GM23338 (cell line): ENCODE measurements around the gene KRT33B. TPM values are rescaled to one million over a fixed set of nuclear protein-coding genes. Genes with fewer than 3 reads are reported as not detected.

Experiments used
- ATAC-seq: fragments of 200-7000 bp; cut with Tn5 transposase; 3 replicates; pipeline ENCODE4 v1.9.1; 2020
- DNase-seq: peaks from one replicate; pipeline ENCODE4 v3.0.0-alpha.2; 2015; ENCODE audit warnings: low spot score
- H2AFZ ChIP-seq: fragments of 200-600 bp; sonication (generic); 2 replicates; pipeline ENCODE4 v1.8.0; 2016; ENCODE audit warnings: antibody characterized with exemption, mild to moderate bottlenecking, moderate library complexity
- H3F3A ChIP-seq: fragments of 200-600 bp; sonication (generic); replicated peaks from 2 replicates; pipeline ENCODE4 v1.8.0; 2017; ENCODE audit warnings: antibody characterized with exemption, mixed run types, low read depth
- H3K27ac ChIP-seq: fragments of 200-600 bp; sonication (generic); 2 replicates; pipeline ENCODE4 v1.6.1; 2016; ENCODE audit warnings: low read depth
- H3K27me3 ChIP-seq: fragments of 200-600 bp; sonication (generic); 2 replicates; pipeline ENCODE4 v1.8.0; 2016; ENCODE audit warnings: mild to moderate bottlenecking, mixed run types, moderate library complexity; ENCODE audit not compliant: insufficient read depth
- H3K36me3 ChIP-seq: fragments of 200-600 bp; sonication (generic); 2 replicates; pipeline ENCODE4 v1.8.0; 2016; ENCODE audit warnings: mild to moderate bottlenecking; ENCODE audit not compliant: insufficient read depth
- H3K4me1 ChIP-seq: fragments of 200-600 bp; sonication (generic); 2 replicates; pipeline ENCODE4 v1.8.0; 2016; ENCODE audit warnings: mild to moderate bottlenecking, moderate library complexity; ENCODE audit not compliant: insufficient read depth
- H3K4me2 ChIP-seq: fragments of 200-600 bp; sonication (generic); 2 replicates; pipeline ENCODE4 v1.7.1; 2017; ENCODE audit warnings: mixed run types
- H3K4me3 ChIP-seq: fragments of 200-600 bp; sonication (generic); 2 replicates; pipeline ENCODE4 v1.6.1; 2016; ENCODE audit warnings: mixed run types
- H3K79me2 ChIP-seq: fragments of 200-600 bp; sonication (generic); replicated peaks from 2 replicates; pipeline ENCODE4 v1.8.0; 2017; ENCODE audit warnings: mild to moderate bottlenecking; ENCODE audit not compliant: insufficient read depth
- H3K9me2 ChIP-seq: fragments of 200-600 bp; sonication (generic); 2 replicates; pipeline ENCODE4 v1.8.0; 2017; ENCODE audit not compliant: insufficient read depth
- H4K20me1 ChIP-seq: fragments of 200-600 bp; sonication (generic); replicated peaks from 2 replicates; pipeline ENCODE4 v1.8.0; 2017; ENCODE audit warnings: mild to moderate bottlenecking; ENCODE audit not compliant: insufficient read depth
- H3K27ac Mint-ChIP-seq: 2 replicates; pipeline ENCODE4 v1.8.0; 2020; ENCODE audit warnings: inconsistent platforms, mild to moderate bottlenecking, moderate library complexity, mixed read lengths
- H3K27me3 Mint-ChIP-seq: 3 replicates; pipeline ENCODE4 v1.8.0; 2022; ENCODE audit warnings: low read depth, mild to moderate bottlenecking, moderate library complexity, mixed read lengths, inconsistent platforms; ENCODE audit not compliant: insufficient read depth, poor library complexity
- H3K36me3 Mint-ChIP-seq: 3 replicates; pipeline ENCODE4 v1.8.0; 2021; ENCODE audit warnings: low read depth, mild to moderate bottlenecking, inconsistent platforms, moderate library complexity, mixed read lengths
- H3K4me1 Mint-ChIP-seq: 3 replicates; pipeline ENCODE4 v1.8.0; 2020; ENCODE audit warnings: mild to moderate bottlenecking, inconsistent platforms, mixed read lengths
- H3K4me3 Mint-ChIP-seq: 3 replicates; pipeline ENCODE4 v1.8.0; 2021; ENCODE audit warnings: moderate library complexity, mild to moderate bottlenecking, inconsistent platforms, mixed read lengths
- H3K9me3 Mint-ChIP-seq: 3 replicates; pipeline ENCODE4 v1.8.0; 2020; ENCODE audit warnings: moderate library complexity, mild to moderate bottlenecking, inconsistent platforms, mixed read lengths
- EZH2 ChIP-seq: fragments of 200-600 bp; sonication (generic); IDR thresholded peaks from one replicate; pipeline ENCODE4 v1.8.0; 2017; ENCODE audit warnings: antibody characterized with exemption, mild to moderate bottlenecking, low read depth; ENCODE audit not compliant: unreplicated experiment
- JUNB ChIP-seq: IDR thresholded peaks from one replicate; pipeline ENCODE4 v1.6.1; 2016; ENCODE audit warnings: antibody characterized with exemption; ENCODE audit not compliant: unreplicated experiment
- NANOG ChIP-seq: IDR thresholded peaks from 2 replicates; pipeline ENCODE4 v1.6.1; 2016; ENCODE audit warnings: antibody characterized with exemption, borderline replicate concordance
- POLR2AphosphoS5 ChIP-seq: IDR thresholded peaks from 2 replicates; pipeline ENCODE4 v1.6.1; 2016; ENCODE audit warnings: antibody characterized with exemption, low read depth
- STAT1 ChIP-seq: IDR thresholded peaks from one replicate; pipeline ENCODE4 v1.6.1; 2016; ENCODE audit warnings: antibody characterized with exemption; ENCODE audit not compliant: unreplicated experiment
- ZNF331 ChIP-seq: fragments of 250-450 bp; sonication (Bioruptor Pico); IDR thresholded peaks from 2 replicates; pipeline ENCODE4 v1.5.0; 2020; ENCODE audit warnings: low read depth, mild to moderate bottlenecking, moderate library complexity
- polyA plus RNA-seq: library from polyadenylated mRNA; unstranded; fragments of >200 nt; fragmentation: Nextera tagmentation; extraction: Ambion mirVana; gene quantifications from 2 replicates; pipeline ENCODE4 v1.2.1, GENCODE V29; 2016
- total RNA-seq: library from RNA; depleted of rRNA; stranded (reverse); fragments of >200 nt; shearing (Covaris generic); gene quantifications from 2 replicates; pipeline ENCODE4 v1.2.3, GENCODE V29; 2014
- TF ChIP-seq, protein P1 (sequence below): fragments of 250-450 bp; sonication (Bioruptor Pico); IDR thresholded peaks from 2 replicates; pipeline ENCODE4 v1.5.0; 2020; ENCODE audit warnings: mild to moderate bottlenecking, moderate library complexity
- TF ChIP-seq, protein P2 (sequence below): IDR thresholded peaks from 2 replicates; pipeline ENCODE4 v1.6.1; 2016; ENCODE audit warnings: antibody characterized with exemption

The KRT33B gene
- total and polyA plus RNA-seq, 2 experiments from 2014 or later = not detected

DNA sequence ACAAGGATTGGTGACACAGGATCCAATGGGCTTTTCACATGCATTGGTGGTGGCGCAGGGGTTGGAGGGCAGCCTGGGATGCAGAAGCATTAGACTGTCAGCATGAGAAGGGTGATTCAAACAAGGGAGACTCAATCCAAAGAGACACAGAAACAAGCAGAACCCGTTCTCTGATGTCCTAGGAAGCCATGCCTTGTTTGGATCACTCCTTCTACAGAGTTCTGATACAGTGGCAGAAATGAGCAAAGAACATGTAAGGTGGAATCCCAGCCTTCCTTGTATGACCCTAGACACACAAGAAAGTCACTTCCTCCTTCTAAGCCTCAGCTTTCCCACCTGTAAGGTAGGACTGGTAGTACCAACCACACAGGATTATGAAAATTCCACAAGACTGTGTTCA, 5.7 kb downstream of the KRT33B start (continued):
- TF ChIP-seq, protein P1, sequence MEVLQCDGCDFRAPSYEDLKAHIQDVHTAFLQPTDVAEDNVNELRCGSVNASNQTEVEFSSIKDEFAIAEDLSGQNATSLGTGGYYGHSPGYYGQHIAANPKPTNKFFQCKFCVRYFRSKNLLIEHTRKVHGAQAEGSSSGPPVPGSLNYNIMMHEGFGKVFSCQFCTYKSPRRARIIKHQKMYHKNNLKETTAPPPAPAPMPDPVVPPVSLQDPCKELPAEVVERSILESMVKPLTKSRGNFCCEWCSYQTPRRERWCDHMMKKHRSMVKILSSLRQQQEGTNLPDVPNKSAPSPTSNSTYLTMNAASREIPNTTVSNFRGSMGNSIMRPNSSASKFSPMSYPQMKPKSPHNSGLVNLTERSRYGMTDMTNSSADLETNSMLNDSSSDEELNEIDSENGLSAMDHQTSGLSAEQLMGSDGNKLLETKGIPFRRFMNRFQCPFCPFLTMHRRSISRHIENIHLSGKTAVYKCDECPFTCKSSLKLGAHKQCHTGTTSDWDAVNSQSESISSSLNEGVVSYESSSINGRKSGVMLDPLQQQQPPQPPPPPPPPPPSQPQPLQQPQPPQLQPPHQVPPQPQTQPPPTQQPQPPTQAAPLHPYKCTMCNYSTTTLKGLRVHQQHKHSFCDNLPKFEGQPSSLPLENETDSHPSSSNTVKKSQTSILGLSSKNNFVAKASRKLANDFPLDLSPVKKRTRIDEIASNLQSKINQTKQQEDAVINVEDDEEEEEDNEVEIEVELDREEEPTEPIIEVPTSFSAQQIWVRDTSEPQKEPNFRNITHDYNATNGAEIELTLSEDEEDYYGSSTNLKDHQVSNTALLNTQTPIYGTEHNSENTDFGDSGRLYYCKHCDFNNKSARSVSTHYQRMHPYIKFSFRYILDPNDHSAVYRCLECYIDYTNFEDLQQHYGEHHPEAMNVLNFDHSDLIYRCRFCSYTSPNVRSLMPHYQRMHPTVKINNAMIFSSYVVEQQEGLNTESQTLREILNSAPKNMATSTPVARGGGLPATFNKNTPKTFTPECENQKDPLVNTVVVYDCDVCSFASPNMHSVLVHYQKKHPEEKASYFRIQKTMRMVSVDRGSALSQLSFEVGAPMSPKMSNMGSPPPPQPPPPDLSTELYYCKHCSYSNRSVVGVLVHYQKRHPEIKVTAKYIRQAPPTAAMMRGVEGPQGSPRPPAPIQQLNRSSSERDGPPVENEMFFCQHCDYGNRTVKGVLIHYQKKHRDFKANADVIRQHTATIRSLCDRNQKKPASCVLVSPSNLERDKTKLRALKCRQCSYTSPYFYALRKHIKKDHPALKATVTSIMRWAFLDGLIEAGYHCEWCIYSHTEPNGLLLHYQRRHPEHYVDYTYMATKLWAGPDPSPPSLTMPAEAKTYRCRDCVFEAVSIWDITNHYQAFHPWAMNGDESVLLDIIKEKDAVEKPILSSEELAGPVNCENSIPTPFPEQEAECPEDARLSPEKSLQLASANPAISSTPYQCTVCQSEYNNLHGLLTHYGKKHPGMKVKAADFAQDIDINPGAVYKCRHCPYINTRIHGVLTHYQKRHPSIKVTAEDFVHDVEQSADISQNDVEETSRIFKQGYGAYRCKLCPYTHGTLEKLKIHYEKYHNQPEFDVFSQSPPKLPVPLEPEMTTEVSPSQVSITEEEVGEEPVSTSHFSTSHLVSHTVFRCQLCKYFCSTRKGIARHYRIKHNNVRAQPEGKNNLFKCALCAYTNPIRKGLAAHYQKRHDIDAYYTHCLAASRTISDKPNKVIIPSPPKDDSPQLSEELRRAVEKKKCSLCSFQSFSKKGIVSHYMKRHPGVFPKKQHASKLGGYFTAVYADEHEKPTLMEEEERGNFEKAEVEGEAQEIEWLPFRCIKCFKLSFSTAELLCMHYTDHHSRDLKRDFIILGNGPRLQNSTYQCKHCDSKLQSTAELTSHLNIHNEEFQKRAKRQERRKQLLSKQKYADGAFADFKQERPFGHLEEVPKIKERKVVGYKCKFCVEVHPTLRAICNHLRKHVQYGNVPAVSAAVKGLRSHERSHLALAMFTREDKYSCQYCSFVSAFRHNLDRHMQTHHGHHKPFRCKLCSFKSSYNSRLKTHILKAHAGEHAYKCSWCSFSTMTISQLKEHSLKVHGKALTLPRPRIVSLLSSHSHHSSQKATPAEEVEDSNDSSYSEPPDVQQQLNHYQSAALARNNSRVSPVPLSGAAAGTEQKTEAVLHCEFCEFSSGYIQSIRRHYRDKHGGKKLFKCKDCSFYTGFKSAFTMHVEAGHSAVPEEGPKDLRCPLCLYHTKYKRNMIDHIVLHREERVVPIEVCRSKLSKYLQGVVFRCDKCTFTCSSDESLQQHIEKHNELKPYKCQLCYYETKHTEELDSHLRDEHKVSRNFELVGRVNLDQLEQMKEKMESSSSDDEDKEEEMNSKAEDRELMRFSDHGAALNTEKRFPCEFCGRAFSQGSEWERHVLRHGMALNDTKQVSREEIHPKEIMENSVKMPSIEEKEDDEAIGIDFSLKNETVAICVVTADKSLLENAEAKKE (CRISPR knock-in tag) = no peak

DNA sequence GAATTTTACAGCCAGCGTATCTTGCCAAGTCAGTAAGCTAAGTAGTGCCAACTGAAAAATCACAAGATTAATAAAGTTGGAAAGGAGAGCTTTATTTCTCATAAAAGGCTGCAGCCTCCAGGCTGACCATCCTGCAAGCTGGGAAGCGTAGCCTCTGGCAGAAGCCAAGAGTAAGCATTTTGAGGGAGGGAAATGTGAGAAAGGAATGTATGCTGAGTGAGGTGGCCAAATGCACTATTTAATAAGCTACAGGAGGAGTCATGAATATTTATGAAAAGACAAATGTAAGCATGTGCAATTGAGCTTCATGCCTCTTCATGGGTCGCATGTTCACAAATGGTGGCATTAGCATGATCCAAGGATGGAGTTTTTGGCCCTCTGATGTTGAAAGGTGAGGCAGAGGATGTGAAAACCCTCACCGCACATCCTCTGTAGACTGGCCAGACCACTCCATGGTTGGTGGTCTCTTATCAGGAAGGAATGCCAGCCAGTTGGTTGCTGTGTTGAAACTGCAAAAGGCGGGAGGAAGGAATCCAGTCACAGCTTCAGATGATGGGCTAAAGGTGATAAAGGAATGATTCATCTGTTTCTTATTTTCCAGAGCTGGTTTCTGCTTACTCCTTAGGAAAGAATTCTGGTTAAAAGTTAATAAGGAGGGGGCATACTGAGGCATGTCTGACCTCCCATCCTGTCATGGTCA, 9.2 kb downstream of the KRT33B start:
- H3K4me2 ChIP-seq = no peak overlapping the region
- H3K4me3 ChIP-seq = no peak overlapping the region
- H3K4me1 Mint-ChIP-seq = no peaks in the 10 kb centered on the region
- no peaks in the 10 kb centered on the region for H3K79me2 ChIP-seq
- H2AFZ ChIP-seq = no peak overlapping the region
- ATAC-seq (no peak), DNase-seq (no peak)
- H3K4me3 Mint-ChIP-seq = no peak overlapping the region
- H3F3A ChIP-seq = no peaks in the 10 kb centered on the region
- no peak overlapping the region for H3K27ac ChIP-seq
- H3K9me2 ChIP-seq = no peaks in the 10 kb centered on the region; the same call in 1 of the 2 replicates
- H3K27me3 Mint-ChIP-seq = peaks cover 4% of the 10 kb centered on the region
- TF ChIP-seq EZH2 (no peak), JUNB (no peak)
- H3K4me1 ChIP-seq = no peaks in the 10 kb centered on the region
- no peaks in the 10 kb centered on the region for H3K36me3 ChIP-seq
- H3K9me3 Mint-ChIP-seq = peaks cover 9% of the 10 kb centered on the region; the same call in 1 of the 3 replicates
- H4K20me1 ChIP-seq = no peaks in the 10 kb centered on the region
- H3K36me3 Mint-ChIP-seq = no peaks in the 10 kb centered on the region
- no peaks in the 10 kb centered on the region for H3K27me3 ChIP-seq
- no peak overlapping the region for H3K27ac Mint-ChIP-seq

DNA sequence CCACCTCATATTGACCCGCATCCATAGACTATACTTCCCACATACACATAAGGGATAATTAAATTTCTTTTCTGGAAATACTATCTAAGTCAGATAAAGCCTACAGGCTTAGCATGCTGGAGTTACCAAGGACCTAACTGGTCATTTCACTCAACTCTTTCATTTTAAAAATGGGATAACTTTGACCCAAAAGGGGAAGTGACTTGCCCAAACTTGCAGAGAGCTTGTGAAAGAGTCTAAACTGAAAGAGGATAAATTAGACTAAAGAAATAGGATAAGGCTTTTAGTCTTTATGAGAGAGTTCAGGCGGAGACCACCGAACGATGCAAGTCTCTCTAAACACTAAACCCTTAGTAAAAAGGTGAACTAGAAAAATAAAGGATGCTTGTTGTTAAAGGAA, 15.1 kb downstream of the KRT33B start:
- no peak for ATAC-seq
- DNase-seq = no peak
- no peaks in the 10 kb centered on the region for H3F3A ChIP-seq
- H3K4me1 ChIP-seq = no peaks in the 10 kb centered on the region
- Mint-ChIP-seq H3K9me3 (no peaks in the 10 kb centered on the region), H3K27me3 (peaks cover 3% of the 10 kb centered on the region), H3K27ac (no peak overlapping the region), H3K36me3 (no peaks in the 10 kb centered on the region), H3K4me1 (no peaks in the 10 kb centered on the region), H3K4me3 (no peak overlapping the region)
- no peaks in the 10 kb centered on the region for H3K27me3 ChIP-seq
- H3K27ac ChIP-seq = no peak overlapping the region
- peaks cover 6% of the 10 kb centered on the region; the same call in 1 of the 2 replicates for H3K9me2 ChIP-seq
- H3K36me3 ChIP-seq = no peaks in the 10 kb centered on the region
- H3K4me3 ChIP-seq = no peak overlapping the region
- H2AFZ ChIP-seq = no peak overlapping the region
- H4K20me1 ChIP-seq = no peaks in the 10 kb centered on the region
- no peak overlapping the region for H3K4me2 ChIP-seq
- no peaks in the 10 kb centered on the region for H3K79me2 ChIP-seq
- TF ChIP-seq ZNF331 (CRISPR knock-in tag) (no peak), STAT1 (no peak), NANOG (no peak), POLR2AphosphoS5 (no peak), EZH2 (no peak)
- TF ChIP-seq, protein P2, sequence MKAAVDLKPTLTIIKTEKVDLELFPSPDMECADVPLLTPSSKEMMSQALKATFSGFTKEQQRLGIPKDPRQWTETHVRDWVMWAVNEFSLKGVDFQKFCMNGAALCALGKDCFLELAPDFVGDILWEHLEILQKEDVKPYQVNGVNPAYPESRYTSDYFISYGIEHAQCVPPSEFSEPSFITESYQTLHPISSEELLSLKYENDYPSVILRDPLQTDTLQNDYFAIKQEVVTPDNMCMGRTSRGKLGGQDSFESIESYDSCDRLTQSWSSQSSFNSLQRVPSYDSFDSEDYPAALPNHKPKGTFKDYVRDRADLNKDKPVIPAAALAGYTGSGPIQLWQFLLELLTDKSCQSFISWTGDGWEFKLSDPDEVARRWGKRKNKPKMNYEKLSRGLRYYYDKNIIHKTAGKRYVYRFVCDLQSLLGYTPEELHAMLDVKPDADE = no peak
